MM.1S (cell line): ENCODE results near the gene SLC45A2.

Source experiments
- DNase-seq: peaks from one replicate; pipeline ENCODE4 v3.0.0-alpha.2; 2015
- H2AFZ ChIP-seq: fragments of 300-600 bp; sonication (generic); 2 replicates; pipeline ENCODE4 v1.6.0; 2016; ENCODE audit warnings: antibody characterized with exemption, low read length
- H3F3A ChIP-seq: fragments of 300-600 bp; sonication (generic); 2 replicates; pipeline ENCODE4 v1.6.1; 2016; ENCODE audit warnings: mild to moderate bottlenecking, antibody characterized with exemption, low read length, moderate library complexity, mixed read lengths; ENCODE audit not compliant: insufficient read depth
- H3K27ac ChIP-seq: fragments of 300-600 bp; sonication (generic); 2 replicates; pipeline ENCODE4 v1.5.1; 2016; ENCODE audit warnings: mild to moderate bottlenecking, low read length
- H3K27me3 ChIP-seq: fragments of 300-600 bp; sonication (generic); replicated peaks from 2 replicates; pipeline ENCODE4 v1.6.0; 2016; ENCODE audit warnings: low read length; ENCODE audit not compliant: insufficient read depth
- H3K36me3 ChIP-seq: fragments of 300-600 bp; sonication (generic); replicated peaks from 2 replicates; pipeline ENCODE4 v1.6.1; 2016; ENCODE audit warnings: mild to moderate bottlenecking, low read length, mixed read lengths; ENCODE audit not compliant: insufficient read depth
- H3K4me1 ChIP-seq: fragments of 300-600 bp; sonication (generic); 2 replicates; pipeline ENCODE4 v1.6.1; 2016; ENCODE audit warnings: low read length, mixed read lengths
- H3K4me2 ChIP-seq: fragments of 300-600 bp; sonication (generic); 2 replicates; pipeline ENCODE4 v1.6.0; 2016; ENCODE audit warnings: low read depth, low read length
- H3K4me3 ChIP-seq: fragments of 300-600 bp; sonication (generic); 2 replicates; pipeline ENCODE4 v1.5.1; 2016; ENCODE audit warnings: low read length, mixed read lengths
- H3K79me2 ChIP-seq: fragments of 300-600 bp; sonication (generic); 2 replicates; pipeline ENCODE4 v1.6.1; 2016; ENCODE audit warnings: mixed run types, low read length, mixed read lengths
- H3K9ac ChIP-seq: fragments of 300-600 bp; sonication (generic); 2 replicates; pipeline ENCODE4 v1.6.1; 2016; ENCODE audit warnings: low read length, mixed read lengths
- H3K9me2 ChIP-seq: fragments of 300-600 bp; sonication (generic); replicated peaks from 2 replicates; pipeline ENCODE4 v1.6.1; 2016; ENCODE audit warnings: mild to moderate bottlenecking, low read length, mixed read lengths; ENCODE audit not compliant: insufficient read depth
- H3K9me3 ChIP-seq: fragments of 300-600 bp; sonication (generic); replicated peaks from 2 replicates; pipeline ENCODE4 v1.6.1; 2016; ENCODE audit warnings: mild to moderate bottlenecking, low read length, mixed read lengths; ENCODE audit not compliant: insufficient read depth
- H4K20me1 ChIP-seq: fragments of 300-600 bp; sonication (generic); 2 replicates; pipeline ENCODE4 v1.6.1; 2016; ENCODE audit warnings: mild to moderate bottlenecking, low read length, moderate library complexity, mixed read lengths; ENCODE audit not compliant: insufficient read depth
- EZH2 ChIP-seq: fragments of 300-600 bp; sonication (generic); optimal IDR thresholded peaks from 2 replicates; pipeline ENCODE3; 2017; ENCODE audit warnings: low read depth, mild to moderate bottlenecking, antibody characterized with exemption, low read length, mixed read lengths
- EZH2phosphoT487 ChIP-seq: fragments of 300-600 bp; sonication (generic); IDR thresholded peaks from 2 replicates; pipeline ENCODE4 v1.6.1; 2018; ENCODE audit warnings: antibody characterized with exemption, low read length
- TF ChIP-seq, protein P1 (sequence below): fragments of 300-600 bp; sonication (generic); IDR thresholded peaks from 2 replicates; pipeline ENCODE4 v1.5.1; 2016; ENCODE audit warnings: antibody characterized with exemption, low read length, mixed read lengths

SLC45A2 gene

DNA sequence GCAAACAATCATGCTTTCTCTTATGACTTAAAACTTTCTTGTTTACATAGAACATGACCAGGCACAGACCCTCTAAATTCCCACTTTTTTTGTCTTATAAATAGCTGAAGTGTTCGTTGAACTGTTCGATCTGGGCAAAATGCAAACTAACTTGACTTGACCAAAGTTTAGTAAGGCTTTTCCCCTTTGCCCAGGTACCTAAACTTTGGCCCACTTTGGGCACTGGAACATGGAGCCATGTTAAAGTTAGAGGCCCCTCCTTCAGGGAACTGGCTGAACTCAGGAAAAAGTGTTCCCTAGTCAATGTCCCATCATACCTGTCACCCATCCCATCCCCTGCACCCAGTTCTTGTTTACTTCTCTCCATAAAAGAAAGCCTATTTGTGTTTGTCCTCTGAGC is 32.8 kb upstream of the SLC45A2 start:
- Histone ChIP-seq H3K4me2 (no peak overlapping the region), H3K9me2 (no peaks in the 10 kb centered on the region), H3K4me3 (no peak overlapping the region), H2AFZ (no peak overlapping the region), H4K20me1 (no peaks in the 10 kb centered on the region), H3K79me2 (no peaks in the 10 kb centered on the region), H3K9ac (no peak overlapping the region), H3K4me1 (peaks cover 6% of the 10 kb centered on the region), H3K27ac (no peak overlapping the region), H3F3A (0 out of 2 replicates have a peak, but pooled peaks cover 4% of the 10 kb centered on the region), H3K9me3 (no peaks in the 10 kb centered on the region), H3K36me3 (no peaks in the 10 kb centered on the region), H3K27me3 (no peaks in the 10 kb centered on the region)
- DNase-seq = no peak
- TF ChIP-seq, protein P1, sequence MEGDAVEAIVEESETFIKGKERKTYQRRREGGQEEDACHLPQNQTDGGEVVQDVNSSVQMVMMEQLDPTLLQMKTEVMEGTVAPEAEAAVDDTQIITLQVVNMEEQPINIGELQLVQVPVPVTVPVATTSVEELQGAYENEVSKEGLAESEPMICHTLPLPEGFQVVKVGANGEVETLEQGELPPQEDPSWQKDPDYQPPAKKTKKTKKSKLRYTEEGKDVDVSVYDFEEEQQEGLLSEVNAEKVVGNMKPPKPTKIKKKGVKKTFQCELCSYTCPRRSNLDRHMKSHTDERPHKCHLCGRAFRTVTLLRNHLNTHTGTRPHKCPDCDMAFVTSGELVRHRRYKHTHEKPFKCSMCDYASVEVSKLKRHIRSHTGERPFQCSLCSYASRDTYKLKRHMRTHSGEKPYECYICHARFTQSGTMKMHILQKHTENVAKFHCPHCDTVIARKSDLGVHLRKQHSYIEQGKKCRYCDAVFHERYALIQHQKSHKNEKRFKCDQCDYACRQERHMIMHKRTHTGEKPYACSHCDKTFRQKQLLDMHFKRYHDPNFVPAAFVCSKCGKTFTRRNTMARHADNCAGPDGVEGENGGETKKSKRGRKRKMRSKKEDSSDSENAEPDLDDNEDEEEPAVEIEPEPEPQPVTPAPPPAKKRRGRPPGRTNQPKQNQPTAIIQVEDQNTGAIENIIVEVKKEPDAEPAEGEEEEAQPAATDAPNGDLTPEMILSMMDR = no peak
- TF ChIP-seq EZH2 (no peak), EZH2phosphoT487 (no peak)

DNA sequence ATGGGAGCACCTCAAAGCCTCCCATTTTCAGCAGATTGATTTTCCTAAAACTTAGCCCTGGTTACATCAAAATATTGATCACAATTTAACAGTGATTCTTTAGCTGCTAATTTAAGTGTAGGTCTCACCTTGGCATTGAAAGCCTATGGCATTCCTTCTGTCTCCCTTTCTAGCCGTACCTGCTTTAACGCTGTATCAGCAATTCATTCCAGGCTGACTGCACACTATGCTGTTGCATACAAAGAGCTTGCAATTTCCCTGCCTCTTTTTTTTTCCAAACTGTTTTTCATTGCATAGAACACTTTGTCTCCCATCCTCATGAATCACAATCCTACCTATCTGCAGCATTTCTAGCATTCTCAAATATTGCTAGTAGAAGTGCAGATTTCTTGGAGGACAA is 32.3 kb upstream of the SLC45A2 start:
- Histone ChIP-seq H3K79me2 (no peaks in the 10 kb centered on the region), H3F3A (no peaks in the 10 kb centered on the region), H3K9me2 (no peaks in the 10 kb centered on the region), H3K4me3 (no peak overlapping the region), H3K4me2 (no peak overlapping the region), H3K27me3 (no peaks in the 10 kb centered on the region), H3K27ac (no peak overlapping the region), H4K20me1 (no peaks in the 10 kb centered on the region), H2AFZ (no peak overlapping the region), H3K4me1 (peaks cover under 1% of the 10 kb centered on the region), H3K9ac (no peak overlapping the region), H3K9me3 (no peaks in the 10 kb centered on the region), H3K36me3 (no peaks in the 10 kb centered on the region)
- TF ChIP-seq EZH2phosphoT487 = no peak
- no peak for TF ChIP-seq EZH2
- TF ChIP-seq, protein P1 = no peak
- no peak for DNase-seq

DNA sequence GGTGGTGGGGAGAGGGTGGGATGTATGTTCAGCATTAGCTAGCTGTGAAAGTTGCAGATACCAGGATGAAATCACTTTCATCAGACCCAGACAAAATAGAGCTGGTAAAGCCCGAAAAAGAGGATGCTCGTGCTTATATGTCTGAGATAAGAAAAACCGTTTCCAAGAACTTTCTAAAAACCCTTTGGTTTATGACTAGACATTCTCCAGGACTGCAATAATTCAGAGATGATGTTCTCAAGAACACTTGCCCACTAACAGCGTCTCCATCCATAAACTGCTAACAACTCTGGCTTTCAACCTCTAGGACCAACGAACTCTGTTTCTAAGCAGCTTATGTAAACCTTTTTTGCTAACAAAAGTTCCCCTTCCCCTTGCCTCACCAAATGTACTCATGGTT is 31.7 kb upstream of the SLC45A2 start:
- Histone ChIP-seq H3K4me3 (no peak overlapping the region), H3K4me2 (no peak overlapping the region), H2AFZ (no peak overlapping the region), H3K9ac (no peak overlapping the region), H3K27me3 (no peaks in the 10 kb centered on the region), H3F3A (no peaks in the 10 kb centered on the region), H3K79me2 (no peaks in the 10 kb centered on the region), H3K36me3 (no peaks in the 10 kb centered on the region), H3K4me1 (no peaks in the 10 kb centered on the region), H3K9me2 (no peaks in the 10 kb centered on the region), H3K9me3 (no peaks in the 10 kb centered on the region), H3K27ac (no peak overlapping the region), H4K20me1 (no peaks in the 10 kb centered on the region)
- no peak for TF ChIP-seq EZH2
- TF ChIP-seq, protein P1 = no peak
- no peak for TF ChIP-seq EZH2phosphoT487
- DNase-seq = no peak
